Measurements from ENCODE around the gene PRB3. TPM values are rescaled to one million over a fixed set of nuclear protein-coding genes. Genes with fewer than 3 reads are reported as not detected.

Gene PRB3
- total RNA-seq, 2 experiments from 2014 or later: not detected

Other genes starting within 250 kb of the PRB3 start
- 1 to 10 TPM; 2.1 to 2.2 TPM for gene TAS2R19, start 247.1 kb downstream of the PRB3 start, total RNA-seq
- gene TAS2R31, start 238.3 kb downstream of the PRB3 start, total RNA-seq: 1 to 10 TPM; 2.9 TPM
- gene TAS2R46, start 207.4 kb downstream of the PRB3 start, total RNA-seq: 1 to 10 TPM; 1.2 to 1.4 TPM
- under 1 TPM; 0.39 to 0.54 TPM for gene TAS2R43, start 177.4 kb downstream of the PRB3 start, total RNA-seq
- 1 to 10 TPM; 3.1 to 3.3 TPM for gene TAS2R30, start 135.1 kb downstream of the PRB3 start, total RNA-seq
- 10 to 100 TPM; 10.1 to 10.3 TPM for gene SMIM10L1, start 98.5 kb downstream of the PRB3 start, total RNA-seq
- gene TAS2R42, start 82.8 kb downstream of the PRB3 start, total RNA-seq: not detected
- gene PRB4, start 40.7 kb upstream of the PRB3 start, total RNA-seq: not detected
- gene PRB2, start 125.9 kb upstream of the PRB3 start, total RNA-seq: not detected

Measured in activated naive CD8-positive, alpha-beta T cell treated with anti-CD3 and anti-CD28 coated beads, Interleukin-2, amount 10 ng/mL, durations not matched to agents 7 days and 5 days (primary cell).